ENCODE results near the gene MPZL2.

MPZL2 gene

GRCh38 chr11:118283037-118283636, 19.0 kb upstream of the MPZL2 start:
- DNase-seq (ENCODE audit: low read depth), result no peak

- no peak for DNase-seq (ENCODE audit: low read depth)
Observed at GRCh38 chr11:118282606-118283005, 18.5 kb upstream of the MPZL2 start.

- DNase-seq (ENCODE audit: low read depth), result no peak
Observed at GRCh38 chr11:118281284-118281683, 17.2 kb upstream of the MPZL2 start.

GRCh38 chr11:118277312-118277711, 13.2 kb upstream of the MPZL2 start:
- DNase-seq (ENCODE audit: low read depth), result no peak

GRCh38 chr11:118276422-118276821, 12.3 kb upstream of the MPZL2 start:
- DNase-seq (ENCODE audit: low read depth), result no peak

- DNase-seq (ENCODE audit: low read depth), result no peak
Observed at GRCh38 chr11:118275176-118275575, 11.1 kb upstream of the MPZL2 start.

GRCh38 chr11:118274186-118274585, 10.1 kb upstream of the MPZL2 start:
- no peak for DNase-seq (ENCODE audit: low read depth)

GRCh38 chr11:118272001-118272400, 7.9 kb upstream of the MPZL2 start:
- DNase-seq (ENCODE audit: low read depth), result no peak

- no peak for DNase-seq (ENCODE audit: low read depth)
Observed at GRCh38 chr11:118267486-118267885, 3.4 kb upstream of the MPZL2 start.

GRCh38 chr11:118265954-118266353, 1.9 kb upstream of the MPZL2 start:
- no peak for DNase-seq (ENCODE audit: low read depth)

- DNase-seq (ENCODE audit: low read depth), result no peak
Observed at GRCh38 chr11:118264569-118265465, 720 bp upstream of the MPZL2 start.

- no peak for DNase-seq (ENCODE audit: low read depth)
Observed at GRCh38 chr11:118263112-118263511, 985 bp downstream of the MPZL2 start.

GRCh38 chr11:118260353-118260752, 3.7 kb downstream of the MPZL2 start:
- no peak for DNase-seq (ENCODE audit: low read depth)

- DNase-seq (ENCODE audit: low read depth), result no peak
Observed at GRCh38 chr11:118259138-118259537, 5.0 kb downstream of the MPZL2 start.

- DNase-seq (ENCODE audit: low read depth), result no peak
Observed at GRCh38 chr11:118258410-118258809, 5.7 kb downstream of the MPZL2 start.

- no peak for DNase-seq (ENCODE audit: low read depth)
Observed at GRCh38 chr11:118252688-118253087, 11.4 kb downstream of the MPZL2 start.

GRCh38 chr11:118251858-118252652, 12.0 kb downstream of the MPZL2 start, which contains the start of gene MPZL3:
TSS of gene MPZL3 (minus strand) at chr11:118252365. CDS start at chr11:118252294, 71 bp downstream.
- peak; percentile 40 for DNase-seq (ENCODE audit: low read depth)

GRCh38 chr11:118247041-118247440, 17.1 kb downstream of the MPZL2 start:
- no peak for DNase-seq (ENCODE audit: low read depth)

GRCh38 chr11:118245936-118246562, 18.0 kb downstream of the MPZL2 start:
- no peak for DNase-seq (ENCODE audit: low read depth)

GRCh38 chr11:118243993-118244762, 19.9 kb downstream of the MPZL2 start:
- DNase-seq (ENCODE audit: low read depth), result no peak

GRCh38 chr11:118243161-118243560, 20.9 kb downstream of the MPZL2 start:
- no peak for DNase-seq (ENCODE audit: low read depth)

Data from stimulated activated CD8-positive, alpha-beta memory T cell treated with anti-CD3 and anti-CD28 coated beads, Interleukin-15, amount 100 ng/mL, for 24 hours (primary cell).